Measurements from ENCODE around the gene CTIF.
"Not testable (repeated sequence)": the region's sequence is repeated elsewhere in the genome, so short reads cannot be mapped to it uniquely, and the experiment has no call there.

CTIF gene

GRCh38 chr18:48866028-48866733, 327.4 kb downstream of the CTIF start:
- no peak for DNase-seq (ENCODE audit: low read depth, low spot score)

DNA sequence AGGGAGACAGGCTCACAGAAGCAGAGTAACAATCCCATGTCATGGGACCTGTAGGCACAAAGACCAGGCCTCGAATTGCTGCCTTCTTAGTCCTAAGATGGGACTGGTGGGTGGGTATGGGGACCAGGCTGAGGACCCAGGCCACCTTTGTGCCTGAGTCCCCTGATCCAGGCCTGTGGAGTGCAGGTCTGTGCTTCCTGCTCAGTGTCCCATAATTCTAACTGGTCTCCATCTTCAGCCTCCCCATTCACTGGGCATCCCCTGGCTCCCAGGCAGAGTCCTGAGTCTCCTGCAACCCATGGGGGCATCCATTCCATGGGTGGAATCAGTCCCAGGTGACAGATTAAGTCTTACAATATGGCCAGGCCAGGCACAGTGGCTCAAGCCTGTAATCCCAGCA, 328.0 kb downstream of the CTIF start:
- no peak for DNase-seq (ENCODE audit: low read depth, low spot score)

GRCh38 chr18:48867978-48868377, 329.1 kb downstream of the CTIF start:
- DNase-seq (ENCODE audit: low read depth, low spot score), result no peak

GRCh38 chr18:48868468-48869466, 329.9 kb downstream of the CTIF start:
- DNase-seq (ENCODE audit: low read depth, low spot score), result no peak

DNA sequence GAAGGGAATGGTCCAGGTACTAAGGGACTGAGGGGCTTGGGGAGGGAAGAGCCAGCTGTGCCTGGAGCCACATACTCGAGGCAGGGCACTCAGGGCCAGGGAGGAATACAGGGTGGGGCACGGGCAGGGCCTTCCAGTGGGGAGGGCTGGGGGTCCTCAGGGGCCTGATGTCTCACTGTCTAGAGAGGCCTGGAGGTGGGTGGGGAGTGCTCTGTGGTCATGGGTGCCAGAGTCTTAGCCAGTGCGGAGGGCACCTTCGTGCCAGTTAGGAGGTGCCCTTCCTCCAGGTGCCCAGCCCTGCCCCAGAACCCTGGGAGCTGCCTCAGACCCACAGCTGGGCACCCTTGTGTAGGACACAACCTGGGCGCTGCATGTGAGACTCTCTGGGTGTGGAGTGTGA, 330.8 kb downstream of the CTIF start:
- DNase-seq (ENCODE audit: low read depth, low spot score), result no peak

- DNase-seq (ENCODE audit: low read depth, low spot score), result not testable (repeated sequence)
Observed at GRCh38 chr18:48870926-48871325, 332.1 kb downstream of the CTIF start.

DNA sequence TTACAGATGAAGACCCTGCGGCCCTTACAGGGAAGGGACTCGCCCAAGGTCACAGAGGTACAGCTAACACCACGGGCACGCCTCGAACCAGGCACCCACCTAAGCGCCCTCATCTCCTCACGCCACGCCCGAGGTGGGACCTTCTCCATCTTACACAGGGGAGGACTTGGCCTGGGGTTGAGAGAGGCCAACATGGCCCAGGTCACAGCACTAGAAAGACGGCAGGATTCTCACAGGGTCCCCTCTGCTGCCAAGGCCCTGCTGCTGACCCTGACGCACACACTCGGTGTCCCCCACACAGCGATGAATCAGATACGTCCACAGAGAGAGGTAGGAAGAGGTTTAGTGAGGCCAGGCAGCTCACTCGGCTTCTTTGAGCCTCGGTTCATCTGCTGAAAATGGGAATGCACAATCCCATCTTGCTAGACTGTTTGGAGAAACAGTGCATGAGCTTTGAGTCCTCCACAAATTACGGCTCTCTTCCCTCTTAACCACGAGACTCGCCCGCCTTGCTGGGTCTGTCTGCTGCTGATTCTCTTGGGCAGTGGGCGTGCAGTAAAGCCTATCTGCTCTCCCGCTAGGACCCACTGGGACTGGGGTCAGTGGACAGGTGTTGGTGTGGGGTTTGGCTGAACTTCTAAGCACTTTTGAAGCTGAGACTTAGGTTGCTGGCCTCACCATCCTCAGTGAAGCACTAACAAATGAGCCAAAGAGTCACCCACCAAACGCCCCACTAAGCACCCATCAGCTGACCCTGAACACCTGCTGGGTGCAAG, 332.7 kb downstream of the CTIF start:
- no peak for DNase-seq (ENCODE audit: low read depth, low spot score)

GRCh38 chr18:48872234-48873145, 333.7 kb downstream of the CTIF start:
- DNase-seq (ENCODE audit: low read depth, low spot score), result no peak

- DNase-seq (ENCODE audit: low read depth, low spot score), result no peak
Observed at GRCh38 chr18:48874233-48874632, 335.4 kb downstream of the CTIF start.

DNA sequence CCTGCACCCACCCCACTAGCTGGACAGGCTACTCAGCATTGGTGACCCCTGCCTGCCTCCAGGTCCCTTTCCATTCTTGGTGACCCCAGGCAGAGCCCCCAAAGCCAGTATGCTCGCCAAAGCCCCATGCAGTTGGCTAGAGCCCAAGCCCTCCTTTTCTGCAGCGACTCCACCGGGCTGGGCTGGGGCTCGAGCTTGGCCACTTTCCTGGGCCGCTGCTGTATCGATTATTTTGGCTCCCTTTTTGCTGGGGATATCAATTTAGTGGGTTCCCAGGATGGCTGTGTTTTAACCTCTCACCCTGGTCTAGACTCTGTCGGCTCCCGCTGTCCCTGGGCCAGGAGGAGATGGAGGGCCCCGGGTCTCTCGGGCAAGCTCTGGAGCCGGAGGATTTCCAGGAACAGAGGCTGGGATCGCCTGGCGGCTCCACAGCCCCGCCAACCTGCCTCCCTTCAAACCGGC, 335.9 kb downstream of the CTIF start:
- no peak for DNase-seq (ENCODE audit: low read depth, low spot score)

DNA sequence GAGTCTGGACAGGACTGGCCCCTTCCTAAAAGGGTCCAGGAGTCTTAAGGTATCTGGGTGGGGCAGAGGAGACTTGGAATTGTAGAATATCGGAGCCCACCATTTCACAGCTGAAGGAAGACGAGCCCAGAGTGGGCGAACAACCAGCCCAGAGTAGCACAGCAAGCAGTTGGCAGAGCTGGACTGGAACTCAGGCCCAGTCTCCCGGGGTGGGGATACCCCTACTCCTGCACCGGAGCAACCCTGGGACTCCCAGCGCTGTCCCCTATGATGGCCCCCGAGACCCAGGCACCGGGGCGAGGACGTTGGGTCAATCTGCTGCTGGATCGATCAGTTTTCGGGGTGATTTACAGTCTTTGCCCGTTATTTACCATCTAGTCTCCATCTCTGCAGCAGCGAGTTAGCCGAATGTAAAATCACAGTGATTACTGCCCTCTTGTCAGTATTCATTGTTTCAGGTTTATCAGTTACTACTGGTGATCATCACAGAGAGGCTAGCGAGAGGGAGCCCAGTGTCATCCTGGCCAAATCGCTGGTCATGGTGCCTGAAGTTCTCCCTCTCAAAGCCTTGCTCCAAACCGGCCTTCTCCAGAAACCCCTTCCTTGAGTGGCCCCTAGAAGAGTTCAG, 336.6 kb downstream of the CTIF start:
- DNase-seq (ENCODE audit: low read depth, low spot score), result no peak

DNA sequence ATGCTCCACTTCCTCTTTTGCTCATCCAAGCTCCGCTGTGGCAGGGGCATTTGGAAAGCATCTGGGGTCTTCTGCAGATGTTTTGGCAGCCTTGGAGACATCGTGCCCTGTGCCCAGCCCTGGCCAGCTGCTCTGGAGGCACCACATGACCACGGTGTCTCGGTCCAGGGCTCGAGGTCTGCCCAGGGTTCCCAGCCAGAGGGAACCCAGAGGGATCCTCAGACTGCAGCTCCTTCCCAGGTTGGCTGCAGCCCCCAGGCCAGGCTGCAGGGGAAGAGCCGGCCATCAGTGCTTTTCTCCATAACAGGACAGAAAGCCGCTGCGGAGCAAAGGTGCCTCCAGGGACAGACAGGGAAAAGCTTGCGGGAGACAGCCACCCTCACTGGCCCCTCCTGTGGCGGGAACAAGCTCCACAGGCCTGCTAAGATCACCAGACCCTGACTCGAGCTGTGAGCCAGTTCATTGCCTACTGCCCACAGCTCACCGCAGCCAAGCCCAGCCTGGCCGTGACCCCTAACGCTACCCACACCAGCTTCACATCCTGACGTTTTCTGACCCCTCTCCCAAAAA, 337.2 kb downstream of the CTIF start:
- DNase-seq (ENCODE audit: low read depth, low spot score), result no peak

- DNase-seq (ENCODE audit: low read depth, low spot score), result no peak
Observed at GRCh38 chr18:48876590-48876989, 337.8 kb downstream of the CTIF start.

- DNase-seq (ENCODE audit: low read depth, low spot score), result no peak
Observed at GRCh38 chr18:48877941-48878340, 339.1 kb downstream of the CTIF start.

DNA sequence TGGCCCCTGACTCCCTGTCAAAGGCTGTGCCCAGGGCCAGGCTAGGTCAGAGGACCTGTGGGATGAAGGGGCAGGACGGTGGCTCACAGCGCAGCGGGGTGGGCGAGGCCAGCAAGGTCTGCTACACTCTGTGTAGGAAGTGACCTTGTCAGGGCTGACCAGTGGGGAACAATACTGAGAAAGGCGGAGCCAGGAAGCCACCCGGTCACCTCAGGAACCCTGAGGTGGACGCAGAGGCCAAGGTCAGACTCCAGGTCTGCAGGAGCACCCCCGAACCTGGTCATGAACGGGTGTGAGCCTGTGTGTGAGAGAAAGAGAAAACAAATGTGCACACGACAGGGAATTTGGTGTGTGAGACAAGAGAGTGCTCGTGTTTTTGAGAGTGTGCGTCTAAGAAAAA, 339.6 kb downstream of the CTIF start:
- DNase-seq (ENCODE audit: low read depth, low spot score), result no peak

GRCh38 chr18:48879008-48879431, 340.2 kb downstream of the CTIF start:
- DNase-seq (ENCODE audit: low read depth, low spot score), result no peak

GRCh38 chr18:48880931-48881330, 342.1 kb downstream of the CTIF start:
- no peak for DNase-seq (ENCODE audit: low read depth, low spot score)

DNA sequence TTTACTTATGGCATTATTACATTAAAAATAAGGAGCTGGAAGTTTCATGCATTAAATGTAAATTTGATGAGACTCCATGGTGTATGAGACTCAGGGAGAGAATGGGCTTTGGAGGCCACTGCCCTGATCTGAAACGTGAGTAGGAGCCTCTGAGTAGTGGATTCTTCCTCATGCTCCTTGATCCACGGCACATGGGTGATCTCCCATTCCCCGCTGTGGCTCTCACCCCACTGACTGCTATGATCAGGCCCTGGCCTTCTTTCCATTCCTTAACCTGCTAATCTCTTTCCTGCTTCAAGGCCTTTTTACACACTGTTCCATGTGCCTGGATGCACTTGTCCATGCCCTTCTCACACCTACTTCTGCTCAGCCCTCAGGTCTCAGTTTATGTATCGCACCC, 343.5 kb downstream of the CTIF start:
- no peak for DNase-seq (ENCODE audit: low read depth, low spot score)

GRCh38 chr18:48884306-48884705, 345.5 kb downstream of the CTIF start:
- no peak for DNase-seq (ENCODE audit: low read depth, low spot score)

DNA sequence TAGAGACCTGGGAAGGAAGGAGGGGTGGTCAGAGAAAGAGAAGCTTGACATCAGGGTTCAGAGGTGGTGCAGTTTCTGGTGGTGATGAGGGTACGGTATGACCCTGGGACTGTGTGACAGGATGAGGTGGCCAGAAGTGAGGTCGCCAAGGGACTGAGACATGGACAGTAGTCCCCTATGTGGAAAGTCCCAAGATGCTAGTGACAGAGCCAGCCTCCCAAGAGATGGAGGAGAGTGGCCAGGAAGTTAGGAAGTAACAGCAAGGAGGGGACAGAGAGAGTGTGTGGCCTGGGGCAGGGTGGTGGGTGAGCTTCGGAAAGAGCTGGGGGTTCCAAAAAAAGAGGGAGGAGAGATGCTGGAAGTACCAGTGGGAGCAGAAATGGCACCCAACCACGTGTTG, 345.9 kb downstream of the CTIF start:
- DNase-seq (ENCODE audit: low read depth, low spot score), result no peak

Measured in activated naive CD8-positive, alpha-beta T cell treated with anti-CD3 and anti-CD28 coated beads, Interleukin-2, amount 50 U/mL, for 16 hours (primary cell).